Muscle of back (tissue), 11 donors: ENCODE data around the gene SLC46A2. TPM values are rescaled to one million over a fixed set of nuclear protein-coding genes. Genes with fewer than 3 reads are reported as not detected.

ENCODE experiments used
- DNase-seq, 3 donors: peaks; one replicate each; pipeline versions ENCODE4 v3.0.0 to v3.0.0-alpha.2; 2013
- polyA plus RNA-seq, 10 donors: library from polyadenylated mRNA; unstranded; fragments of 120-200 nt; gene quantifications; one replicate each; pipeline ENCODE4 v1.2.1, GENCODE V29; 2013; ENCODE audit not compliant: insufficient read length in 10 of 10

The SLC46A2 gene
- polyA plus RNA-seq, 10 donors: 0.07 to 0.24 (median 0.17) TPM; not detected in 5

- no peak for DNase-seq
These were observed 59.3 kb downstream of the SLC46A2 start for GRCh38 chr9:112831281-112831851.

Other genes starting within 250 kb of the SLC46A2 start
- 10 to 100 TPM; 11.9 to 20.1 (median 15.6) TPM for gene INIP, start 172.8 kb downstream of the SLC46A2 start, polyA plus RNA-seq
- 10 to 100 TPM in 6 of 10 donors, 1 to 10 TPM in 4; 8.0 to 11.4 (median 10.4) TPM for gene SNX30, start 140.1 kb downstream of the SLC46A2 start, polyA plus RNA-seq
- 1 to 10 TPM; 3.2 to 5.2 (median 4.2) TPM for gene ZNF883, start 121.3 kb upstream of the SLC46A2 start, polyA plus RNA-seq
- 1 to 10 TPM; 3.7 to 5.7 (median 4.6) TPM for gene ZFP37, start 165.8 kb upstream of the SLC46A2 start, polyA plus RNA-seq